ENCODE measurements around the gene FOXA1.

DNA sequence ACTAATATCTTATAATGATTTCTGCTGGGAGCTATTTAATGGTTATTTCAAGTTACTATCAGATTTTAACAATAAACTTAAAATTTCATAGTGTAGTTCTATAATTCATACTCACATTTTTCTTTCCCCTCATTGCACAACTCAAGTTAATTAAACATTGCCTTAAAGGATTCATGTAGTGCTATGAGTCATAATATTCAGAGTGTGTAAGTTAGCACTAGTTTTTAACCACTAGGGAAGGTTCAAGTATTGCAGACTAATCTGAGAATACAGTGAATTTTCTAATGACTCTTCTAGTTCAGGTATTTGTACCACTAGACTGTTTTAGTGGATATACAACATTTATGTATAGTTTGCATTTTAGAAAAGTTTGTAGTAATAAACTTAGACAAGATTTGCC, 49.9 kb downstream of the FOXA1 start:
- TF ChIP-seq, protein P1, sequence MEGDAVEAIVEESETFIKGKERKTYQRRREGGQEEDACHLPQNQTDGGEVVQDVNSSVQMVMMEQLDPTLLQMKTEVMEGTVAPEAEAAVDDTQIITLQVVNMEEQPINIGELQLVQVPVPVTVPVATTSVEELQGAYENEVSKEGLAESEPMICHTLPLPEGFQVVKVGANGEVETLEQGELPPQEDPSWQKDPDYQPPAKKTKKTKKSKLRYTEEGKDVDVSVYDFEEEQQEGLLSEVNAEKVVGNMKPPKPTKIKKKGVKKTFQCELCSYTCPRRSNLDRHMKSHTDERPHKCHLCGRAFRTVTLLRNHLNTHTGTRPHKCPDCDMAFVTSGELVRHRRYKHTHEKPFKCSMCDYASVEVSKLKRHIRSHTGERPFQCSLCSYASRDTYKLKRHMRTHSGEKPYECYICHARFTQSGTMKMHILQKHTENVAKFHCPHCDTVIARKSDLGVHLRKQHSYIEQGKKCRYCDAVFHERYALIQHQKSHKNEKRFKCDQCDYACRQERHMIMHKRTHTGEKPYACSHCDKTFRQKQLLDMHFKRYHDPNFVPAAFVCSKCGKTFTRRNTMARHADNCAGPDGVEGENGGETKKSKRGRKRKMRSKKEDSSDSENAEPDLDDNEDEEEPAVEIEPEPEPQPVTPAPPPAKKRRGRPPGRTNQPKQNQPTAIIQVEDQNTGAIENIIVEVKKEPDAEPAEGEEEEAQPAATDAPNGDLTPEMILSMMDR (IDR thresholded peaks at IDR 0.05), result no peak
- TF ChIP-seq POLR2A (IDR thresholded peaks at IDR 0.05) (no peak), EP300 (IDR thresholded peaks at IDR 0.05) (no peak)
